Vagina (tissue), 2 donors: ENCODE measurements around the gene EWSR1. TPM values are rescaled to one million over a fixed set of nuclear protein-coding genes. Genes with fewer than 3 reads are reported as not detected.

Experiments used
- DNase-seq, 2 donors: peaks; one replicate each; pipeline ENCODE4 v3.0.0-alpha.2; 2017; ENCODE audit errors: extremely low spot score in 2 of 2
- H3K27ac ChIP-seq: fragments of 200-600 bp; sonication (generic); one replicate; pipeline ENCODE4 v1.5.1; 2019
- H3K27me3 ChIP-seq: fragments of 200-600 bp; sonication (generic); one replicate; pipeline ENCODE4 v1.5.1; 2019
- H3K36me3 ChIP-seq, 2 donors: fragments of 200-600 bp; sonication (generic); one replicate each; pipeline ENCODE4 v1.5.1; 2017 to 2019
- H3K4me1 ChIP-seq: fragments of 200-600 bp; sonication (generic); one replicate; pipeline ENCODE4 v1.5.1; 2019
- H3K4me3 ChIP-seq, 2 donors: fragments of 200-600 bp; sonication (generic); 1 replicate in 1 of 2; 2 replicates in 1 of 2; pipeline ENCODE4 v1.5.1; 2016 to 2019
- H3K9me3 ChIP-seq: fragments of 200-600 bp; sonication (generic); one replicate; pipeline ENCODE4 v1.5.1; 2019
- POLR2A ChIP-seq, 2 donors: fragments of 450-650 bp; IDR thresholded peaks; one replicate each; pipeline ENCODE4 v1.6.1; 2017; ENCODE audit warnings: antibody characterized with exemption in 2 of 2, mild to moderate bottlenecking in 2 of 2, moderate library complexity in 2 of 2
- POLR2AphosphoS5 ChIP-seq, 2 donors: sonication (generic); formaldehyde crosslinking; IDR thresholded peaks; one replicate each; pipeline ENCODE4 v1.9.0; 2017; ENCODE audit warnings: antibody characterized with exemption in 2 of 2, mild to moderate bottlenecking in 2 of 2, low read depth in 1 of 2; ENCODE audit not compliant: insufficient read depth in 1 of 2
- intact Hi-C: fragments of 100-400 bp; cut with DNase I; formaldehyde crosslinking; loops from one replicate; pipeline ENCODE4 v1.15.1; 2023
- total RNA-seq: library from RNA; depleted of rRNA; stranded (reverse); fragments of >200 nt; gene quantifications from one replicate; pipeline ENCODE4 v1.2.3, GENCODE V29; 2016
- TF ChIP-seq, protein P1 (sequence below), 3 experiments: fragments of 450-650 bp in 2 of 3; fragments of 200-600 bp in 1 of 3; sonication (generic) in 1 of 3; IDR thresholded peaks; one replicate each; pipeline ENCODE4 v1.5.1; 2017 to 2019; ENCODE audit warnings: antibody characterized with exemption in 3 of 3, mild to moderate bottlenecking in 2 of 3, moderate library complexity in 2 of 3

The EWSR1 gene
- total RNA-seq, 1 donor from 2014 or later = 164 TPM

DNA sequence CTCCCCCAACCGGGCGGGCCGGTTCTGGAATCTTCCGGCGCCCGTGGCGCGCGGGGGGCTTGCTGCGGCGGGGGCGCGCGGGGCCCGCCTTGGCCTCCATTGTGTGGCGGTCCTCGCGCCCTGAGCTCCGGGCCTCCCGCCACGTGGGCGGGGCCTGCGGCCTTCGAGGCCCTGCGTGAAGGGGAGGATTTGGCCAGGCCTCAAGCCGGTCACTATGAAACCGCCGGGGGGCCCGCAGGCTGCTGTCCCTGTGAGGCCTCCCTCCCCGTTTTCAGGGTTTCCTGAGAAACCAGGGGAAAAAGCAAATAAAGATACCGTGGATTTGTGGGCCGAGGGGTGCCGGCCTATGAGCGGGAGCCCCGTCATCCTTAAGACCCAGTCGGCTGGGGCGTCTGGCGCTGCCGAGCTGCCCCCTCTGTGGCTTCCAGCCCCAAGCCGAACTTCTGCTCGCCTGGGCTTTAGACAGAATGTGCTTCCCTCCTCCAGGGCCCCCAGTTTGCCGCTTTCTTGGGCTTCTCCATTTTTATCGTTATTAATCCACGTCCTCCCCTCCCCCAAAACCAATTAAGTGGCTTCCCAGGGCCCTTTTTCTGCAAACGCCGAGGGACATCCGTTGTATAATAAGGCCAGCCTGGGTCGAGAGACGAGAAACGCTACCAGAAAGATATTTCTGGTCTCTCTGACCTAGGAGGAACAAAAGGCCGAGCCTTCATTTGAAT lies 602 bp downstream of the EWSR1 start:
- H3K27ac ChIP-seq = peak overlapping the region; percentile 99
- H3K4me3 ChIP-seq = peak overlapping the region; percentile 86 to 95
- H3K36me3 ChIP-seq = peaks cover 0 to 23% of the 10 kb centered on the region in 2 donors
- TF ChIP-seq, protein P1, sequence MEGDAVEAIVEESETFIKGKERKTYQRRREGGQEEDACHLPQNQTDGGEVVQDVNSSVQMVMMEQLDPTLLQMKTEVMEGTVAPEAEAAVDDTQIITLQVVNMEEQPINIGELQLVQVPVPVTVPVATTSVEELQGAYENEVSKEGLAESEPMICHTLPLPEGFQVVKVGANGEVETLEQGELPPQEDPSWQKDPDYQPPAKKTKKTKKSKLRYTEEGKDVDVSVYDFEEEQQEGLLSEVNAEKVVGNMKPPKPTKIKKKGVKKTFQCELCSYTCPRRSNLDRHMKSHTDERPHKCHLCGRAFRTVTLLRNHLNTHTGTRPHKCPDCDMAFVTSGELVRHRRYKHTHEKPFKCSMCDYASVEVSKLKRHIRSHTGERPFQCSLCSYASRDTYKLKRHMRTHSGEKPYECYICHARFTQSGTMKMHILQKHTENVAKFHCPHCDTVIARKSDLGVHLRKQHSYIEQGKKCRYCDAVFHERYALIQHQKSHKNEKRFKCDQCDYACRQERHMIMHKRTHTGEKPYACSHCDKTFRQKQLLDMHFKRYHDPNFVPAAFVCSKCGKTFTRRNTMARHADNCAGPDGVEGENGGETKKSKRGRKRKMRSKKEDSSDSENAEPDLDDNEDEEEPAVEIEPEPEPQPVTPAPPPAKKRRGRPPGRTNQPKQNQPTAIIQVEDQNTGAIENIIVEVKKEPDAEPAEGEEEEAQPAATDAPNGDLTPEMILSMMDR (IDR thresholded peaks at IDR 0.05) = no peak
- TF ChIP-seq POLR2A (IDR thresholded peaks at IDR 0.05) (no peak), POLR2AphosphoS5 (IDR thresholded peaks at IDR 0.05; ENCODE audit: insufficient read depth in 1 of 2, low read depth in 1 of 2) (no peak)
- no peak for DNase-seq
- intact Hi-C loops = no loop called here
- no peaks in the 10 kb centered on the region for H3K9me3 ChIP-seq
- H3K4me1 ChIP-seq = peaks cover 69% of the 10 kb centered on the region
- H3K27me3 ChIP-seq = no peaks in the 10 kb centered on the region

- H3K27me3 ChIP-seq = no peaks in the 10 kb centered on the region
- peak overlapping the region; percentile 86 to 95 for H3K4me3 ChIP-seq
- intact Hi-C loops = no loop called here
- H3K27ac ChIP-seq = peak overlapping the region; percentile 99
- TF ChIP-seq, protein P1 (IDR thresholded peaks at IDR 0.05) = no peak
- no peak for TF ChIP-seq POLR2AphosphoS5 (IDR thresholded peaks at IDR 0.05; ENCODE audit: insufficient read depth in 1 of 2, low read depth in 1 of 2)
- TF ChIP-seq POLR2A (IDR thresholded peaks at IDR 0.05) = no peak
- no peak for DNase-seq
- H3K36me3 ChIP-seq = peaks cover 0 to 27% of the 10 kb centered on the region in 2 donors
- peaks cover 74% of the 10 kb centered on the region for H3K4me1 ChIP-seq
- no peaks in the 10 kb centered on the region for H3K9me3 ChIP-seq
Measured at GRCh38 chr22:29269230-29269604, 1.1 kb downstream of the EWSR1 start.

DNA sequence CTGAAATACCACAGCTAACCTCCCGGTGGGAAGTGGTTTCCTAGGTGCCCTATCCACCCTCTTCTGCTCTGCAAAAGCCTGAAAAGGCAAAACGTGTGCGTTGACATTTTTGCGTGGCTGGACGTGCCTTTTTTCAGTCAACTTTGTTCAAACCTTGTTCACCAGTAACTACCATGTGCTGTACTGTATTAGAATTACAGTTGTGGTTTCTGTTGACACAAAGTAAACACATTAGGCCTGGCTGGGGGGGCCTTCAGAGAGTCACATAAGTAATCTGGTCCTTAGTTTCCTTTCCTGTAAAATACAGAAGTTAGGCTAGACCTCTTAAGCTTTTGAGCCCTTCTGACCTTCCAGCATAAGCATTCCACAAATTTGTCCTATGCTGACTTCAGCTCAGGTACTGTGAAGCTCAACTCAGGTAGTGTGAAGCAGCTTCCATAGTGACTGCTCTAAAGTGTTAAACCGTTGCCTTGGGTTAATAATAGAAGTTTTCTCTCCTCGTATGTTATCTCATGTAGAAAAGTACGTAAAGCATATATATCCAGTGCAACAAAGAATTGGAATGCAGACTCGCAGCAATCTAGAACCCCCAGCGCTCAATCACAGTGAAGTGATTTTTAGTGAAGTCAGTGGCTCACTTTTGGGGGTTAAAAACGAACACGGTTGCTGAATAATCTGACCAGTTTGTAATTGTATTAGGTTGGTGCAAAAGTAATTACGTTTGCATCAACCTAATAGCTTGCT lies 1.8 kb downstream of the EWSR1 start:
- TF ChIP-seq POLR2A (IDR thresholded peaks at IDR 0.05) = no peak
- no peak for TF ChIP-seq POLR2AphosphoS5 (IDR thresholded peaks at IDR 0.05; ENCODE audit: insufficient read depth in 1 of 2, low read depth in 1 of 2)
- TF ChIP-seq, protein P1 (IDR thresholded peaks at IDR 0.05) = no peak
- intact Hi-C loops = no loop called here
- H3K9me3 ChIP-seq = no peaks in the 10 kb centered on the region
- peak overlapping the region; percentile 86 to 95 for H3K4me3 ChIP-seq
- H3K27ac ChIP-seq = peak overlapping the region; percentile 99
- H3K27me3 ChIP-seq = no peaks in the 10 kb centered on the region
- H3K36me3 ChIP-seq = peaks cover 0 to 27% of the 10 kb centered on the region in 2 donors
- DNase-seq = no peak
- H3K4me1 ChIP-seq = peaks cover 81% of the 10 kb centered on the region

DNA sequence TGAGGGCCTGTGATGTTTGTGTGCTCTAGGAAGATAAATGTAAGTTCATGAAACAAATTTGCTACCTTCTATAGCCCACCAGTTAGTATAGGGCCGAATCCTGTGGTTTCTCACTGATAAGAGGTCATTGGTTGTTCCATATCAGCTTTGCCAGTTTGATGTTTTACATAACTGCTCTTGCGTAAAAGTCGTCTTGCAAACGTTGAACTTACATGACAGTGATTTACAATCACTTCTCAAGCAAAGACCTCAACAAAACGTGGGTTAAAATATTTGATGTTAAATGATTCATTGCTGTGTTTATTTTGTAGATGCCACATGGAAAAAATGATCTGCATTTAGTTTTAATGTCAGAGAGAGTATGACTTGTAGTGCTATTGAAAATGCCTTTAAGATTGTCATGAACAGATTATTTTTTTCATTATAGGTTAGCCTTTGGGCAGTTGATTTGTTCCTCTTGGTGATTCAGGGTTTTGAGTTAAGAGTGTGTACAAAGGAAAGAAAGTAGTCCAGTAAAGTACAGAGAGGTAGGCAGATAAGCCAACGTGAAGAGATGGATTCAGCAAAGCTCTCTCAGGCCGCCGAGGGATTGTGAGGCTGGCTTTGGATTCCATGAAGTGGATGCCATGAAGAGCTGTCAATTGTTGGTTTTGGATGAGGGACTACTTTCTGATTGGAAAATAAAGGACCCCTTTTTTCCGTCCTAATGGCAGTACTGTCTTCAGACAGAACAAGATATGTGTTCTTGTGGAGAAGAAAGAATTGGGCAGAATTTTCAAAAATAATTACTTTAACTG lies 2.6 kb downstream of the EWSR1 start:
- Histone ChIP-seq H3K4me3 (peak overlapping the region; percentile 86 to 95), H3K9me3 (no peaks in the 10 kb centered on the region), H3K27ac (peak overlapping the region; percentile 99), H3K36me3 (peaks cover 0 to 24% of the 10 kb centered on the region in 2 donors), H3K27me3 (no peaks in the 10 kb centered on the region), H3K4me1 (peaks cover 86% of the 10 kb centered on the region)
- no peak for DNase-seq
- intact Hi-C loops = no loop called here
- TF ChIP-seq, protein P1 (IDR thresholded peaks at IDR 0.05) = no peak
- TF ChIP-seq POLR2A (IDR thresholded peaks at IDR 0.05) = no peak
